Astrocyte (in vitro differentiated cells and primary cell): ENCODE data around the gene EIF1. TPM values are rescaled to one million over a fixed set of nuclear protein-coding genes. Genes with fewer than 3 reads are reported as not detected.

ENCODE experiments used
- DNase-seq: peaks from one replicate; pipeline ENCODE4 v3.0.0-alpha.2; 2010; ENCODE audit warnings: low read depth
- FAIRE-seq: peaks from 2 replicates; lab custom pipeline; 2011; peaks lifted over from hg19 to GRCh38; lab: Jason Lieb, UNC
- H2AFZ ChIP-seq: 2 replicates; pipeline ENCODE4 v1.6.0; 2012; ENCODE audit warnings: low read depth, low read length, inconsistent platforms
- H3K27ac ChIP-seq: 2 replicates; pipeline ENCODE4 v1.5.1; 2011; ENCODE audit warnings: low read depth, low read length, inconsistent platforms
- H3K27me3 ChIP-seq: 2 replicates; pipeline ENCODE4 v1.6.0; 2011; ENCODE audit warnings: low read length, inconsistent platforms; ENCODE audit not compliant: insufficient read depth
- H3K36me3 ChIP-seq: 2 replicates; pipeline ENCODE4 v1.5.1; 2011; ENCODE audit warnings: low read length, inconsistent platforms; ENCODE audit not compliant: insufficient read depth
- H3K4me1 ChIP-seq: 2 replicates; pipeline ENCODE4 v1.5.1; 2011; ENCODE audit warnings: low read length, inconsistent platforms; ENCODE audit not compliant: insufficient read depth
- H3K4me2 ChIP-seq: 2 replicates; pipeline ENCODE4 v1.6.0; 2012; ENCODE audit warnings: low read length, inconsistent platforms
- H3K4me3 ChIP-seq: 2 replicates; pipeline ENCODE4 v1.5.1; 2011; ENCODE audit warnings: low read depth, mild to moderate bottlenecking, low read length, inconsistent platforms; ENCODE audit not compliant: insufficient read depth
- H3K79me2 ChIP-seq: 2 replicates; pipeline ENCODE4 v1.6.0; 2012; ENCODE audit warnings: mild to moderate bottlenecking, low read length, inconsistent platforms; ENCODE audit not compliant: insufficient read depth
- H3K9ac ChIP-seq: 2 replicates; pipeline ENCODE4 v1.6.0; 2012; ENCODE audit warnings: mild to moderate bottlenecking, low read length, inconsistent platforms
- H3K9me3 ChIP-seq: 2 replicates; pipeline ENCODE4 v1.5.1; 2012; ENCODE audit warnings: low read depth, mild to moderate bottlenecking, low read length, inconsistent platforms; ENCODE audit not compliant: insufficient read depth
- H4K20me1 ChIP-seq: 2 replicates; pipeline ENCODE4 v1.6.0; 2012; ENCODE audit warnings: low read length, inconsistent platforms; ENCODE audit not compliant: insufficient read depth
- H3K27ac Mint-ChIP-seq: one replicate; pipeline ENCODE4 v1.8.0; 2021; ENCODE audit warnings: mild to moderate bottlenecking, mixed read lengths; ENCODE audit not compliant: unreplicated experiment
- H3K27me3 Mint-ChIP-seq: one replicate; pipeline ENCODE4 v1.8.0; 2021; ENCODE audit warnings: low read depth, mixed read lengths; ENCODE audit not compliant: unreplicated experiment
- H3K36me3 Mint-ChIP-seq: one replicate; pipeline ENCODE4 v1.8.0; 2021; ENCODE audit warnings: low read depth, mixed read lengths; ENCODE audit not compliant: unreplicated experiment
- H3K4me1 Mint-ChIP-seq: one replicate; pipeline ENCODE4 v1.8.0; 2021; ENCODE audit warnings: low read depth, mixed read lengths; ENCODE audit not compliant: unreplicated experiment
- H3K4me3 Mint-ChIP-seq: one replicate; pipeline ENCODE4 v1.8.0; 2021; ENCODE audit warnings: mild to moderate bottlenecking, moderate library complexity, mixed read lengths; ENCODE audit not compliant: unreplicated experiment
- H3K9me3 Mint-ChIP-seq: one replicate; pipeline ENCODE4 v1.8.0; 2021; ENCODE audit warnings: mild to moderate bottlenecking, mixed read lengths; ENCODE audit not compliant: unreplicated experiment
- EZH2 ChIP-seq: IDR thresholded peaks from 2 replicates; pipeline ENCODE4 v1.6.1; 2012; ENCODE audit warnings: mild to moderate bottlenecking, low read length, inconsistent platforms; ENCODE audit not compliant: insufficient read depth
- total RNA-seq: library from RNA; stranded (reverse); gene quantifications from 2 replicates; pipeline ENCODE4 v1.2.1, GENCODE V29; 2021
- TF ChIP-seq, protein P1 (sequence below): IDR thresholded peaks from 2 replicates; pipeline ENCODE4 v1.5.1; 2011; ENCODE audit warnings: low read depth, mild to moderate bottlenecking, inconsistent platforms, low read length, moderate library complexity; ENCODE audit not compliant: insufficient read depth

The EIF1 gene
- total RNA-seq, 1 donor from 2014 or later = 767 TPM

DNA sequence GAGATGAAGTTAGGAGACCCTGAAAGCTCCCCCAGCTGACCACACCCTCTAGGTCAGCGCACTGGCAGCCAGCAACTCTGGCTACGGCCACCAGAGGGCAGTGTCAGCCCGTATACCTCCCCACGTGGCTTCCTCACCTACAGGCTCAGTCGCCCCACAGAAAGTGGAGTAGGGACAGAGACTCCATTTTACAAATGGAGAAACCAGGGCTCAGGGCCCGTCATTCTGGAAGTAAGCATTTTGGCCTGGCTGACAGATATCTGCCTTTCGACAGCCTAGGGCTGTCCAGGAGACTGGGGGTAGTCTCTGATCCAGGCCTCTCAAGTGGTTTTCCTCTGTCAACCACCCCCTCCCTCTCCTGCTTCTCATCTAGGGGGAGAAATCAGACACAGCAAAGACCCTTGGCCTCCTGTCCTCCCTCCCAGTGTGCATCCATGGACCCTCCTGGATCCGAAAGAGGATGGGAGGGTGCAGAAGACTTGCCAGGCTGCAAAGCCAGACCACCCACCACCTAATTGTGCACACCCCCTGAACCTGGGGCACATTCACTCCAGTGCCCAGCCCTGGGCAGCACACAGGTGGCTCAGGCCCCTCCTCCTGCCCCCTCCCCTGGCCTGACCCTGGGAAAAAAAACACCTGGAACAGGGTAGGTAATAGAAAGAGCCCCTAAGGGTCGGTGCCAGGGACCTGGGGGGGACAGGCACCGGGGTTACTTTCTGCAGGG is 49.6 kb downstream of the EIF1 start:
- H3K9me3 ChIP-seq = no peaks in the 10 kb centered on the region
- peaks cover 2% of the 10 kb centered on the region for H3K4me1 Mint-ChIP-seq
- peak overlapping the region; percentile 77 for H3K27ac Mint-ChIP-seq
- no peaks in the 10 kb centered on the region for H4K20me1 ChIP-seq
- H3K27me3 Mint-ChIP-seq = peaks cover 31% of the 10 kb centered on the region
- no peaks in the 10 kb centered on the region for H3K36me3 ChIP-seq
- no peak overlapping the region for H3K9ac ChIP-seq
- no peak overlapping the region for H3K27ac ChIP-seq
- peak overlapping the region; percentile 34 for H3K4me3 Mint-ChIP-seq
- H3K27me3 ChIP-seq = peaks cover 33% of the 10 kb centered on the region
- no peaks in the 10 kb centered on the region for H3K36me3 Mint-ChIP-seq
- no peaks in the 10 kb centered on the region for H3K79me2 ChIP-seq
- TF ChIP-seq, protein P1, sequence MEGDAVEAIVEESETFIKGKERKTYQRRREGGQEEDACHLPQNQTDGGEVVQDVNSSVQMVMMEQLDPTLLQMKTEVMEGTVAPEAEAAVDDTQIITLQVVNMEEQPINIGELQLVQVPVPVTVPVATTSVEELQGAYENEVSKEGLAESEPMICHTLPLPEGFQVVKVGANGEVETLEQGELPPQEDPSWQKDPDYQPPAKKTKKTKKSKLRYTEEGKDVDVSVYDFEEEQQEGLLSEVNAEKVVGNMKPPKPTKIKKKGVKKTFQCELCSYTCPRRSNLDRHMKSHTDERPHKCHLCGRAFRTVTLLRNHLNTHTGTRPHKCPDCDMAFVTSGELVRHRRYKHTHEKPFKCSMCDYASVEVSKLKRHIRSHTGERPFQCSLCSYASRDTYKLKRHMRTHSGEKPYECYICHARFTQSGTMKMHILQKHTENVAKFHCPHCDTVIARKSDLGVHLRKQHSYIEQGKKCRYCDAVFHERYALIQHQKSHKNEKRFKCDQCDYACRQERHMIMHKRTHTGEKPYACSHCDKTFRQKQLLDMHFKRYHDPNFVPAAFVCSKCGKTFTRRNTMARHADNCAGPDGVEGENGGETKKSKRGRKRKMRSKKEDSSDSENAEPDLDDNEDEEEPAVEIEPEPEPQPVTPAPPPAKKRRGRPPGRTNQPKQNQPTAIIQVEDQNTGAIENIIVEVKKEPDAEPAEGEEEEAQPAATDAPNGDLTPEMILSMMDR = peak; percentile 96
- TF ChIP-seq EZH2 = no peak
- H3K4me1 ChIP-seq = peaks cover 20% of the 10 kb centered on the region
- DNase-seq = peak; percentile 28
- H3K4me3 ChIP-seq = no peak overlapping the region
- H3K4me2 ChIP-seq = peak overlapping the region; percentile 19
- no peak for FAIRE-seq
- H3K9me3 Mint-ChIP-seq = no peaks in the 10 kb centered on the region
- peak overlapping the region; percentile 88 for H2AFZ ChIP-seq

DNA sequence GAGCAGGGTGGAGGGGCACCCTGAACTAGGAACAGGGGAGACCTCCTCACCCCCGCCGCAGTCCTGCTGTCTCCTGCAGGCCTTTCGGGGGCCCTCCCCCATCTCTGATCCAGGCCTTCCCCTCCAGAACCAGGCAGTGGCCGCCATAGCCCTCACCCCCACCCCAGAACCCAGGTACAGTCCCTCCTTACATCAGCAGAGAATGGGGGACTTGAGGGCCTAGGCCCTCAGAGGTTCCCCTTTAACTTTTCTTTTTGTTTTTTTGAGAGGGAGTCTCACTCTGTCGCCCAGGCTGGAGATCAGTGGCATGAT is 50.1 kb downstream of the EIF1 start:
- H3K9ac ChIP-seq = no peak overlapping the region
- no peaks in the 10 kb centered on the region for H3K4me1 Mint-ChIP-seq
- H3K36me3 Mint-ChIP-seq = no peaks in the 10 kb centered on the region
- no peak overlapping the region for H3K4me2 ChIP-seq
- H3K27me3 Mint-ChIP-seq = peaks cover 28% of the 10 kb centered on the region
- H3K27me3 ChIP-seq = peaks cover 29% of the 10 kb centered on the region
- H3K36me3 ChIP-seq = no peaks in the 10 kb centered on the region
- DNase-seq (no peak), FAIRE-seq (no peak)
- no peak overlapping the region for H3K4me3 Mint-ChIP-seq
- H2AFZ ChIP-seq = no peak overlapping the region
- no peak overlapping the region for H3K27ac ChIP-seq
- no peaks in the 10 kb centered on the region for H3K9me3 ChIP-seq
- no peak overlapping the region for H3K4me3 ChIP-seq
- H3K27ac Mint-ChIP-seq = no peak overlapping the region
- H3K9me3 Mint-ChIP-seq = no peaks in the 10 kb centered on the region
- peaks cover 20% of the 10 kb centered on the region for H3K4me1 ChIP-seq
- no peaks in the 10 kb centered on the region for H3K79me2 ChIP-seq
- H4K20me1 ChIP-seq = no peaks in the 10 kb centered on the region
- TF ChIP-seq, protein P1 = no peak
- TF ChIP-seq EZH2 = no peak

DNA sequence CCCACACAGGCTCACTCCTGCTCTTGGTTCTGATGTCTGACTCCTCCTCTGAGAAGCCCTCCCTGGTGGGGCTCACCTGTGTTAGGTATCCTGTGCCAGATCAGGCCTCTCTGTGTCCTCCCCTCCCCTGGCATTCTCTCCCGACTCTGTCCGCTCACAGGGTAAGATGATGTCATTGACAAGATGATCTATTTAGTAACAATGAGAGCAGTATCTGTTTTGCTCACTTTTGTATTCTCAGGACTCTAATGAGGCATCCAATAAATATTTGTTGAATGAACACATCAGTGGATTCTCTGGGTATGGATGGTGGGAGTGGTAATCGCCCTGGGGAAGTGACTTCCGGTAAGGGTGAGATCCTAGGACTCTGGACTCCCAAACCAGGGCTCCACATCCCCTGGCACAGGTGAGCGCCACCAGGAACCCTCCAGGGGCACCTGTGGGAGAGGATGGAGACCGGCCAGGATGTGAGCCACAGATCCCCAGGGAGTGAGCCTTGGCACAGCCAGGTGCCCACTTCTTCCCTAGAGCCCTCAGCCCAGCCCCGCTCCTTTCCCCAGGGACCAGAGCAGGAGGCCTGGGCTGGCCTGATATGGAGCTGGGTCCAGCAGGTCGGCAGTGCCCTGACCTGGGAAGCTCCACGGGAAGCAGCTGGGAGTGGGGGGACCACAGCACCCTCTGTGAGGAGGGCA is 51.1 kb downstream of the EIF1 start:
- Mint-ChIP-seq H3K4me3 (no peak overlapping the region), H3K27ac (peak overlapping the region; percentile 37)

More for the DNA sequence above, 51.1 kb downstream of the EIF1 start:
- no peaks in the 10 kb centered on the region for H3K9me3 Mint-ChIP-seq
- Histone ChIP-seq H3K4me3 (no peak overlapping the region), H3K4me2 (no peak overlapping the region), H3K9ac (no peak overlapping the region), H3K36me3 (no peaks in the 10 kb centered on the region), H3K27me3 (peaks cover 21% of the 10 kb centered on the region), H4K20me1 (no peaks in the 10 kb centered on the region), H3K79me2 (no peaks in the 10 kb centered on the region), H2AFZ (peak overlapping the region; percentile 14), H3K27ac (no peak overlapping the region), H3K4me1 (peaks cover 10% of the 10 kb centered on the region), H3K9me3 (no peaks in the 10 kb centered on the region)
- TF ChIP-seq, protein P1 = no peak
- no peak for TF ChIP-seq EZH2
- FAIRE-seq = no peak
- no peaks in the 10 kb centered on the region for H3K4me1 Mint-ChIP-seq
- H3K36me3 Mint-ChIP-seq = no peaks in the 10 kb centered on the region
- peaks cover 27% of the 10 kb centered on the region for H3K27me3 Mint-ChIP-seq
- peak; percentile 31 for DNase-seq
